ENCODE measurements around the gene SNX13. TPM values are rescaled to one million over a fixed set of nuclear protein-coding genes. Genes with fewer than 3 reads are reported as not detected.

Gene SNX13
- polyA plus RNA-seq, 2 of the 4 experiments (the other 2 are of a cell fraction), result 13.1 to 31.6 TPM

DNA sequence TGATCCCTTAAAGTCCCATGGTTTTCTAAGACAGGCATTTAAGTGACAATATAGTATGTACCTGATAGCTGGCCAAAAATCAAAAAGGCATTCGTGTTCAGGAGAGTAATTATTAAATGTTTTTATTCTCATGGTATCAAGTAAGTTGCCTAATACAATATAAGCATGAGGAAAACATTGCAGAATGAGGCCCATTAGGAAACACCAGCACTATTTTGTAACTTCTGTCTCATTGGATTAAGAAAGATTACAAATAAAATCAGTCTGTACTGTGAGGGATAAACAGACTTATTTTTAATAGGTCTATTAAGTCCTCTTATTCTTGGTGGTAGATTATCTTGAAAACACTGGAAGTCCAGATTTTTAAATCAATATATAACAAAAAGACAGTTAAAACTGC, 110.1 kb downstream of the SNX13 start:
- DNase-seq (ENCODE audit: low read depth in 1 of 2, low spot score in 1 of 2), result no peak
- Histone ChIP-seq H3K4me3 (no peak overlapping the region), H3K9me3 (no peaks in the 10 kb centered on the region), H3K4me2 (no peak overlapping the region), H3K27ac (no peak overlapping the region), H3K4me1 (no peaks in the 10 kb centered on the region)
- WGBS (ENCODE audit: missing lambda C conversion rate), result 59% methylated on average over 1 of the region's 1 CpG
- ATAC-seq, result no peak
- TF ChIP-seq HOXA7 (CRISPR knock-in tag; IDR thresholded peaks at IDR 0.05), result no peak
- TF ChIP-seq EHMT2 (IDR thresholded peaks at IDR 0.05; ENCODE audit: low read depth), result no peak
- no peak for TF ChIP-seq ZNF302 (CRISPR knock-in tag; IDR thresholded peaks at IDR 0.05)
- TF ChIP-seq RCOR1 (IDR thresholded peaks at IDR 0.05; ENCODE audit: low read depth, low read length), result no peak
- TF ChIP-seq ESRRA (IDR thresholded peaks at IDR 0.05; ENCODE audit: borderline replicate concordance, low read length), result no peak
- no peak for TF ChIP-seq CHD2 (IDR thresholded peaks at IDR 0.05; ENCODE audit: low read length, partially characterized antibody)
- TF ChIP-seq RFX5 (IDR thresholded peaks at IDR 0.05), result no peak
- no peak for TF ChIP-seq GATA3 (IDR thresholded peaks at IDR 0.05; ENCODE audit: borderline replicate concordance)
- TF ChIP-seq SREBF2 (IDR thresholded peaks at IDR 0.05), result no peak
- no peak for TF ChIP-seq NPAS2 (CRISPR knock-in tag; IDR thresholded peaks at IDR 0.05; ENCODE audit: borderline replicate concordance)
- TF ChIP-seq CBX8 (IDR thresholded peaks at IDR 0.05), result no peak
- no peak for TF ChIP-seq RAD21 (conservative IDR thresholded peaks at IDR 0.05 in 1 of 2, IDR thresholded peaks at IDR 0.05 in 1 of 2)
- TF ChIP-seq MAZ (IDR thresholded peaks at IDR 0.05; ENCODE audit: borderline replicate concordance, low read depth, low read length), result no peak
- no peak for TF ChIP-seq HOXB13 (CRISPR knock-in tag; IDR thresholded peaks at IDR 0.05; ENCODE audit: low read depth)
- FAIRE-seq, result no peak
- ChIA-PET POLR2A (no interaction called here), CTCF (no interaction called here)

- ATAC-seq (no peak), DNase-seq (ENCODE audit: low read depth in 1 of 2, low spot score in 1 of 2) (no peak), FAIRE-seq (no peak)
- Histone ChIP-seq H3K9me3 (no peaks in the 10 kb centered on the region), H3K27ac (no peak overlapping the region), H3K4me1 (no peaks in the 10 kb centered on the region), H3K4me3 (no peak overlapping the region), H3K4me2 (no peak overlapping the region)
- no peak for TF ChIP-seq RNF2 (IDR thresholded peaks at IDR 0.05; ENCODE audit: borderline replicate concordance, low read depth)
- no peak for TF ChIP-seq KDM1A (IDR thresholded peaks at IDR 0.05; ENCODE audit: low read depth)
- TF ChIP-seq GATA3 (IDR thresholded peaks at IDR 0.05; ENCODE audit: borderline replicate concordance), result no peak
- no peak for TF ChIP-seq RAD21 (conservative IDR thresholded peaks at IDR 0.05 in 1 of 2, IDR thresholded peaks at IDR 0.05 in 1 of 2)
- TF ChIP-seq PHF8 (IDR thresholded peaks at IDR 0.05; ENCODE audit: borderline replicate concordance, low read depth), result no peak
- no peak for TF ChIP-seq USF2 (IDR thresholded peaks at IDR 0.05)
- TF ChIP-seq BHLHE40 (IDR thresholded peaks at IDR 0.05; ENCODE audit: low read depth, low read length), result no peak
- no peak for TF ChIP-seq SMC3 (IDR thresholded peaks at IDR 0.05)
- TF ChIP-seq, protein P1, sequence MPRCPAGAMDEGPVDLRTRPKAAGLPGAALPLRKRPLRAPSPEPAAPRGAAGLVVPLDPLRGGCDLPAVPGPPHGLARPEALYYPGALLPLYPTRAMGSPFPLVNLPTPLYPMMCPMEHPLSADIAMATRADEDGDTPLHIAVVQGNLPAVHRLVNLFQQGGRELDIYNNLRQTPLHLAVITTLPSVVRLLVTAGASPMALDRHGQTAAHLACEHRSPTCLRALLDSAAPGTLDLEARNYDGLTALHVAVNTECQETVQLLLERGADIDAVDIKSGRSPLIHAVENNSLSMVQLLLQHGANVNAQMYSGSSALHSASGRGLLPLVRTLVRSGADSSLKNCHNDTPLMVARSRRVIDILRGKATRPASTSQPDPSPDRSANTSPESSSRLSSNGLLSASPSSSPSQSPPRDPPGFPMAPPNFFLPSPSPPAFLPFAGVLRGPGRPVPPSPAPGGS (IDR thresholded peaks at IDR 0.05), result no peak
- TF ChIP-seq HMGXB4 (CRISPR knock-in tag; IDR thresholded peaks at IDR 0.05; ENCODE audit: borderline replicate concordance), result no peak
- no peak for TF ChIP-seq NPAS2 (CRISPR knock-in tag; IDR thresholded peaks at IDR 0.05; ENCODE audit: borderline replicate concordance)
- TF ChIP-seq HOXB13 (CRISPR knock-in tag; IDR thresholded peaks at IDR 0.05; ENCODE audit: low read depth), result no peak
- no peak for TF ChIP-seq ESRRA (IDR thresholded peaks at IDR 0.05; ENCODE audit: borderline replicate concordance, low read length)
- 90% methylated on average over 3 of the region's 3 CpGs for WGBS (ENCODE audit: missing lambda C conversion rate)
- CTCF ChIA-PET, result no interaction called here
- POLR2A ChIA-PET, result no interaction called here
Observed at GRCh38 chr7:17829001-17829400, 111.3 kb downstream of the SNX13 start.

Data from A549 (cell line).